ENCODE measurements around the gene KRT26.

DNA sequence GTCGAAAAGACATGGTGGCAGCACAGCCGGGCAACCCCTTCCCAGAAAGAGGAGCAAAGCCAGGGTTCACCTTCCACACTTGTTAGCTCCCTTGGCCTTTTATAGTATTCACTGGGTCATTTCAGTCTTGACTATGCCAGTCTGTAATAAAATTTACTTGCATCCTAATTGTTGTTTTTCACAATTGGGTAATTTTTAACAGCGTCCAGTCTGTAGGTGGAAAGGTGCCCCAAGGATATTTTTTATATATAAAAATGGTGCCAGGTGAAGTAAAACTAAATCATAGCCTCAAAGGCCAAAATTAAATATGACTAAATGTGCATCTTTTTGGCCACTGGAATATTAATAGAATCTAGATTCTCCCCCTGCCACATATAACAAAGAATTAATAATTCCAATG lies at the start of gene KRT26:
- TF ChIP-seq CTCF (conservative IDR thresholded peaks at IDR 0.05; ENCODE audit: low read depth, low read length) (no peak), EZH2phosphoT487 (IDR thresholded peaks at IDR 0.05; ENCODE audit: borderline replicate concordance, low read length) (no peak), EZH2 (IDR thresholded peaks at IDR 0.05; ENCODE audit: low read length, unreplicated experiment) (no peak)
